GM12864 (cell line): Measurements from ENCODE around the gene AP4S1.

ENCODE experiments used
- DNase-seq: peaks from one replicate; pipeline ENCODE4 v3.0.0-alpha.2; 2011; ENCODE audit warnings: low read depth
- H3K4me3 ChIP-seq: 2 replicates; pipeline ENCODE4 v1.5.1; 2011; ENCODE audit warnings: mild to moderate bottlenecking, low read depth, low read length, control low read depth
- TF ChIP-seq, protein P1 (sequence below): IDR thresholded peaks from 2 replicates; pipeline ENCODE4 v1.5.1; 2011; ENCODE audit warnings: low read depth, mild to moderate bottlenecking, moderate library complexity, low read length, control low read depth, inconsistent platforms; ENCODE audit errors: missing control alignments

Gene AP4S1

DNA sequence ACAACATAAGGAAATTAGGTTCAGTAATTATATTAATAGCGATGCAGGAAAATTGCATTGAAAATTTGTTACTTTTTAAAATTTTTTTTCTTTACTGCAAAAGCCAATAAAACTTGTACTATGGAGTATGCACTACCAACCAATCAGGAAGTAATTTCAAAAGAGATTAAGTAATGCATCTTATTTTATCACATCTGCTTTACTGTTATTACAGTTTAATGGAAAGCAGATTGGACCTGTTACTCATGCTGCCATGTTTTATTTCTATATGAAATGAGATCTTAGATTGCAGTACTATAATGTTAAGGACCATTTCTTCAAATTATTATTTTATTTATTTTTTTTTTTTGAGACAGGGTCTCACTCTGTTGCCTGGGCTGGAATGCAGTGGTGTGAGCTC, 2.4 kb downstream of the AP4S1 start:
- no peak for DNase-seq
- TF ChIP-seq, protein P1, sequence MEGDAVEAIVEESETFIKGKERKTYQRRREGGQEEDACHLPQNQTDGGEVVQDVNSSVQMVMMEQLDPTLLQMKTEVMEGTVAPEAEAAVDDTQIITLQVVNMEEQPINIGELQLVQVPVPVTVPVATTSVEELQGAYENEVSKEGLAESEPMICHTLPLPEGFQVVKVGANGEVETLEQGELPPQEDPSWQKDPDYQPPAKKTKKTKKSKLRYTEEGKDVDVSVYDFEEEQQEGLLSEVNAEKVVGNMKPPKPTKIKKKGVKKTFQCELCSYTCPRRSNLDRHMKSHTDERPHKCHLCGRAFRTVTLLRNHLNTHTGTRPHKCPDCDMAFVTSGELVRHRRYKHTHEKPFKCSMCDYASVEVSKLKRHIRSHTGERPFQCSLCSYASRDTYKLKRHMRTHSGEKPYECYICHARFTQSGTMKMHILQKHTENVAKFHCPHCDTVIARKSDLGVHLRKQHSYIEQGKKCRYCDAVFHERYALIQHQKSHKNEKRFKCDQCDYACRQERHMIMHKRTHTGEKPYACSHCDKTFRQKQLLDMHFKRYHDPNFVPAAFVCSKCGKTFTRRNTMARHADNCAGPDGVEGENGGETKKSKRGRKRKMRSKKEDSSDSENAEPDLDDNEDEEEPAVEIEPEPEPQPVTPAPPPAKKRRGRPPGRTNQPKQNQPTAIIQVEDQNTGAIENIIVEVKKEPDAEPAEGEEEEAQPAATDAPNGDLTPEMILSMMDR, result no peak
- H3K4me3 ChIP-seq, result no peak overlapping the region

DNA sequence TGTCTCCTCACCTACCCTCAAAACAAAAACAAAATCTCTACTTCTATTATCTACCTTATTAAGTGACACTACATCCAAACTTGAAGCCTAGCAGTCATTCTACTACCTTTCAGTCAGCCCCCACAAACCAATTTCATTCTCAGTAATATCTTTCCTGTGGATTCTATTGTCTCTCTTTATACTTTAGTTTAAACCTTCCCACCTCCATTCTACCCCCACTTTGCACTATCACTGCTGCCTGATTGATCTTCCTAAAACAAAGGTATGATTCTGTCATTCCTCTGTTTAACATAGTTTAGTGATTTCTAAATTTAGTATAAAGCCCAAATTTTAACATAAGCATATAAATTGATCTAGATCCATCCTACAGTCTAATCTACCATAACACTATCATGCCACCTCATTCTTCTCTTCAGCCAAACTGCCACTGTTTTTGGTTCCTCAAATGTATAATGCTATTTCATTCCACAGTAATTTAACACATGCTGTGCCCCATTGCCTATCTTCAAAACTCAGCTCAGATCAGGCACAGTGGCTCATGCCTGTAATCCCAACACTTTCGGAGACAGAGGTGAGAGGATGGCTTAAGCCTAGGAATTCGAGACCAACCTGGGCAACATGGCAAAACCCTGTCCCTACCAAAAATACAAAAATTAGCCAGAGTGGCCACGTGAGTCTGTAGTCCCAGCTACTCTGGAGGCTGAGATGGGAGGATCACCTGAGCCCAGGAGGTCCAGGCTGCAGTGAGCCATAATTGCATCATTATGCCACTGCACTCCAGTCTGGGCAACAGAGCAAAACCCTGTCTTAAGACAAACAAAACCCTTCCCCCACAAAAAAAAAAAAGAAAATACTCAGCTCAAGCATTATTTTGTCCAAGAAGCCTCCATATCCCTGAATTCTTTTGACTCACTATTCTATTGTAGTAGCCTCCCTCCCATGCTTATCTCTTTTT, 3.8 kb downstream of the AP4S1 start:
- no peak for DNase-seq
- H3K4me3 ChIP-seq, result no peak overlapping the region
- TF ChIP-seq, protein P1, result no peak

DNA sequence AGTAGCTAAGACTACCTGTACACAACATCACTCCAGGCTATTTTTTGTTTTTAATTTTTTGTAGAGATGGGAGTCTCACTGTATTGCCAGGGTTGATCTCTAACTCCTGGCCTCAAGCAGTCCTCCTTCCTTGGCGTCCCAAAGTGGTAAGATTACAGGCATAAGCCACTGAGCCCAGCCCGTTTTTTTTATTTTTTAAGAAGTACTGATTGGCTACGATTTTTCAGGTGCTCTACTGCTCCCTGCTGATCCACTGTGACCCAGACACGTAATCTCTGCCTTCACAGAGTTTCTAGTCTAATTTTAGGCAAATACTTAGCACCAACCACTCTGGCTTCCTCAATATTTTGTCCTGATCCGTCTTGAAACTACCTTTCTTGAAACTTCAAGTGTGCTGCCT, 5.0 kb downstream of the AP4S1 start:
- H3K4me3 ChIP-seq, result no peak overlapping the region
- no peak for DNase-seq
- TF ChIP-seq, protein P1, result no peak

DNA sequence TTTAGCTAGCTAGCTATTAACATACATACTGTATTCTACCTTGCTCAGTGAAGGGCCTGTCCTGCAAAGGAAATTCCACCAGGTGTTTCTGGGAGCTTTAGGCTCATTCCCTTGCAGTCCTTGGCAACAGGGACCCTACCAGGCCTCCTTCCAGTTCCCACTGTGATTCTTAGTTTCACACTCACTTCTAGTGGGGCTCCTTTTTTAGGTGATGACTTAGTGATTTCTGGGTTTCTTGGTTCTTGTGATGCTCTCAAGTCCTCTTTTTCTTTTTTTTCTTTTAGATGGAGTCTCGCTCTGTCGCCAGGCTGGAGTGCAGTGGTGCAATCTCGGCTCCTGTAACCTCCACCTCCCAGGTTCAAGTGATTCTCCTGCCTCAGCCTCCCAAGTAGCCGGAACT, 11.1 kb downstream of the AP4S1 start:
- DNase-seq, result no peak
- no peak overlapping the region for H3K4me3 ChIP-seq
- TF ChIP-seq, protein P1, result no peak

DNA sequence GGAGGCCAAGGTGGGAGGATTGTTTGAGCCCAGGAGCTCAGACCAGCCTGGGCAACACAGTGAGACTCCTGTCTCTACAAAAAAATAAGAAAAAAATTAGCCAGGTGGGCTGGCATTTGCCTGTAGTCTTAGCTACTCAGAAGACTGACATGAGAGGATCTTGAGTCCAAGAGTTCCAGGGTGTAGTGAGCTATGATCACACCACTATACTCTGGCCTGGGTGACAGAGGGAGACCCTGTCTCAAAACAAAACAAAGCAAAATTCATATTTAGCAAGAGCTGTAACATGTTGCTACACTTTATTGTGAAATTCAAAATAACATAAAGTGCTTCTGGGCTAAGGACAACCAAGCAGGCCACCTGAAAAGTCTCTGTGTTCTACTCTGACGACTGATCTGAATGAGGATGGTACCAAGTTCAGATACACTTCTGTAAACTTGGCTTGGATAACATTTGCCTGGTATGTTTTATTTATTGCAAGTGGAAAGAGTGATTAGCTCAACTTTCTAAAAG, 12.3 kb downstream of the AP4S1 start:
- DNase-seq, result no peak
- no peak overlapping the region for H3K4me3 ChIP-seq
- TF ChIP-seq, protein P1, result no peak

DNA sequence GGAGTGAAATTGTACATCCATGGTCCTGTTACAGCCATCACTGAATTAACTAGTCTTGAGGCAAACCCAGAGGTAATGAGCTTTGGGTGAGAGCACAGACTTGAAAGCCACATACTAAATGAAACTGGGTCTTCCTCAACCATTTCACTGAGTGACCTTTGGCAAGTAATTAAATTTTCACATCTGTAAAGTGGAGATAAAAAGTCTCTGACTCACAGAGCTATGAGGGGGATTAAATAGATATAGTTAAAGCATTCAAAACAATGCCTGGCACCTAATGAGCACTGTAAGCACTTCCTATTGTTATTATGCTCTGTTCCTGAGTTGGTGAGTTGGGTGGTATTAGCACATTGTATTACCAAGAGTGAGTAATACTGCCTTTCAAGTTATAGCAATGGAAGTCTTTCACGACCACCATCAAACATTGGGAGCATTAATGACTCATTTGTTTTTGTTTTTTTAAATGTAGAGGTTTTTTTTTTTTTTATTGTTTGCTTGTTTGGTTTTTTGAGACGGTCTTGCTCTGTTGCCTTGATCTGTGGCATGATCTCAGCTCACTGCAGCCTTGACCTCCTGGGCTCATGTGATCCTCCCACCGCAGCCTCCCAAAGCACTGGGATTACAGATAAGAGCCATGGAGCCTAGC, 13.2 kb downstream of the AP4S1 start:
- TF ChIP-seq, protein P1, result no peak
- no peak for DNase-seq
- H3K4me3 ChIP-seq, result no peak overlapping the region
